K562 (cell line): ENCODE measurements around the gene APOL4. TPM values are rescaled to one million over a fixed set of nuclear protein-coding genes. Genes with fewer than 3 reads are reported as not detected.

Experiments
- CREBBP ChIP-seq: IDR thresholded peaks from one replicate; pipeline ENCODE4 v1.6.1; 2012; ENCODE audit warnings: low read depth, mild to moderate bottlenecking, control low read depth, inconsistent platforms, low read length
- CTBP1 ChIP-seq: fragments of 450-650 bp; IDR thresholded peaks from 2 replicates; pipeline ENCODE4 v1.6.1; 2016; ENCODE audit warnings: borderline replicate concordance
- JUN ChIP-seq, 2 experiments: sonication (generic) in 1 of 2; formaldehyde crosslinking in 1 of 2; IDR thresholded peaks; 2 replicates each; pipeline versions ENCODE4 v1.6.1 to v1.8.0; 2012 to 2022; ENCODE audit warnings: borderline replicate concordance in 2 of 2, mild to moderate bottlenecking in 2 of 2, improper control_type of control experiment in 1 of 2, low read depth in 1 of 2, low read length in 1 of 2, missing genetic modification reagents in 1 of 2
- KDM5B ChIP-seq: fragments of 200-600 bp; sonication (generic); IDR thresholded peaks from 2 replicates; pipeline ENCODE4 v1.6.1; 2012; ENCODE audit warnings: low read depth, mild to moderate bottlenecking, moderate library complexity, low read length, control low read depth, inconsistent platforms; ENCODE audit not compliant: insufficient replicate concordance
- MED1 ChIP-seq: sonication (generic); formaldehyde crosslinking; IDR thresholded peaks from 2 replicates; pipeline ENCODE4 v1.8.1; 2023; ENCODE audit warnings: missing genetic modification reagents, borderline replicate concordance
- MEF2A ChIP-seq: IDR thresholded peaks from 2 replicates; pipeline ENCODE4 v1.6.1; 2011; ENCODE audit warnings: low read depth, mild to moderate bottlenecking, low read length, moderate library complexity; ENCODE audit not compliant: control insufficient read depth
- MTA2 ChIP-seq: fragments of 450-650 bp; IDR thresholded peaks from 2 replicates; pipeline ENCODE4 v1.6.1; 2016; ENCODE audit warnings: low read depth
- NCOA6 ChIP-seq: fragments of 450-650 bp; IDR thresholded peaks from 2 replicates; pipeline ENCODE4 v1.6.1; 2017; ENCODE audit warnings: mild to moderate bottlenecking
- RBBP5 ChIP-seq: fragments of 200-600 bp; sonication (generic); IDR thresholded peaks from 2 replicates; pipeline ENCODE4 v1.6.1; 2012; ENCODE audit warnings: borderline replicate concordance, mild to moderate bottlenecking, low read length, control low read depth, inconsistent platforms; ENCODE audit not compliant: insufficient read depth, poor library complexity, severe bottlenecking
- SP1 ChIP-seq: sonication (generic); formaldehyde crosslinking; IDR thresholded peaks from 2 replicates; pipeline ENCODE4 v1.8.1; 2022; ENCODE audit warnings: mild to moderate bottlenecking, missing genetic modification reagents
- SRF ChIP-seq, 2 experiments: fragments of 250-450, 450-650 bp in 1 of 2; sonication (Bioruptor Pico) in 1 of 2; sonication (generic) in 1 of 2; formaldehyde crosslinking; IDR thresholded peaks; 2 replicates each; pipeline versions ENCODE4 v1.5.0 to v1.5.1; 2020 to 2022; ENCODE audit warnings: mild to moderate bottlenecking in 1 of 2, missing genetic modification reagents in 1 of 2
- TBL1XR1 ChIP-seq, 2 experiments: IDR thresholded peaks; 2 replicates each; pipeline ENCODE4 v1.6.1; 2012; ENCODE audit warnings: improper control_type of control experiment in 2 of 2, low read length in 2 of 2, mild to moderate bottlenecking in 1 of 2
- XRCC4 ChIP-seq: IDR thresholded peaks from one replicate; pipeline ENCODE4 v1.6.1; 2011; ENCODE audit not compliant: insufficient read depth, insufficient read length; ENCODE audit errors: extremely low read depth
- XRCC5 ChIP-seq: fragments of 200-400 bp; formaldehyde crosslinking; IDR thresholded peaks from 2 replicates; pipeline ENCODE4 v1.6.1; 2017; ENCODE audit warnings: low read depth, mild to moderate bottlenecking, low read length
- ZKSCAN8 ChIP-seq: fragments of 200-800 bp; sonication (Bioruptor generic); IDR thresholded peaks from 2 replicates; pipeline ENCODE4 v1.6.1; 2016; ENCODE audit warnings: missing genetic modification characterization, missing compliant biosample characterization
- ZNF174 ChIP-seq: fragments of 250-450 bp; sonication (Bioruptor Pico); IDR thresholded peaks from 2 replicates; pipeline ENCODE4 v1.4.0; 2020; ENCODE audit warnings: mild to moderate bottlenecking
- ZNF584 ChIP-seq: fragments of 200-800 bp; sonication (Bioruptor generic); IDR thresholded peaks from 2 replicates; pipeline ENCODE4 v1.6.1; 2016; ENCODE audit warnings: low read depth, mild to moderate bottlenecking, missing genetic modification characterization, missing compliant biosample characterization
- polyA plus RNA-seq, 8 experiments: library from polyadenylated mRNA; depleted of rRNA in 4 of 8; stranded (reverse) in 5 of 8; unstranded in 3 of 8; fragments of >200 nt; fragmentation: Nextera tagmentation in 2 of 8; fragmentation: Illumina TruSeq in 1 of 8; extraction: Ambion mirVana in 2 of 8; extraction: Trizol in 1 of 8; gene quantifications; 2 replicates each; pipeline versions ENCODE4 v1.2.1 to v1.2.3, GENCODE V29; 2011 to 2014; ENCODE audit warnings: inconsistent platforms in 1 of 8, missing spikeins in 1 of 8
- total RNA-seq, 7 experiments: library from RNA; depleted of rRNA in 6 of 7; stranded (reverse); fragments of >200 nt in 6 of 7; fragmentation: Illumina TruSeq in 2 of 7; extraction: Trizol in 2 of 7; gene quantifications; 2 replicates each; pipeline versions ENCODE4 v1.2.1 to v1.2.3, GENCODE V29; 2011 to 2021; ENCODE audit warnings: low replicate concordance in 1 of 7
- TF ChIP-seq, protein P1 (sequence below): fragments of 450-650 bp; formaldehyde crosslinking; IDR thresholded peaks from 2 replicates; pipeline ENCODE4 v1.4.0; 2020; ENCODE audit warnings: mild to moderate bottlenecking, mixed read lengths
- TF ChIP-seq, protein P2 (sequence below): sonication (generic); formaldehyde crosslinking; IDR thresholded peaks from 2 replicates; pipeline ENCODE4 v1.8.0; 2022; ENCODE audit warnings: missing genetic modification reagents, mild to moderate bottlenecking, borderline replicate concordance
- TF ChIP-seq, protein P3 (sequence below): sonication (generic); formaldehyde crosslinking; IDR thresholded peaks from 2 replicates; pipeline ENCODE4 v1.8.0; 2022; ENCODE audit warnings: mild to moderate bottlenecking, missing genetic modification reagents

Gene APOL4
- total and polyA plus RNA-seq, 9 of the 15 experiments (the other 6 are each of a cell fraction or from before 2014, with no cell fraction given), result 6.5 to 15.0 (median 9.8) TPM

DNA sequence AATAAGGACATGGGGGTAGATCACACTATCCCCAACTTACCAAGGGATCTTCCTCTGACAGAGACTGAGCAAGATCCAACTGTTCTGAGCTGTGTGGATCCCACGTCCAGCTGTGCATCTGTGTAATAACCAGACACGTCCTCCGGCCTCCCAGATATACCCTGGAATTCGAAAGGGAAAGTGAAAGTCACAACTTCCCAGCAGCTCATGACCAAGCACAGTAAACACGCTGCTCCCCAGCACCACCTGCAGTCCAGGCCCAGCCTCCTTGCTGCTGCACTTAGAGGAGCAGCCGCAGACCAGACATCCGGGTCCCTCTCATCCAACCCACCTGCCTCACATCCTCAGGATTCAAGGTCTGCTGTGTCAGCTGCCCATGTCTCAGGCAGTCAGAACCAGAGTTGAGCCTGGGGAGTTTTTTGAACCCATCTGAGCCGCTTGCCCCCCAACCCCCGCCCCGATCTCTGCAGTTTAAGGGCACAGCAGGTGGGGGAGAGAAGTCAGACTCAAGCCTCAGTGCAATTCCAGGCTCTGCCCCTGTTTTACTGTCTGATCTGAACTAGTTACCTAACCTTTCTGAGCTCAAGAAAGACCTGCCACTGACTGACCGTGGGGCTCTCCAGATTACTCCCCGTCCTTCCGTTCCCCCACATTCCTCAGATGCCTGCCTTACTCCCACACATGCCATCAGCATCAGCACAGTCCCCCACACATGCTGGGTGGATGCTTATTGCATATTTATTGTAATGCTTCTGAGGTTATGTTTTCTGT lies 38.0 kb upstream of the APOL4 start, which contains the start of gene APOL2 (continued):
- TF ChIP-seq, protein P1, sequence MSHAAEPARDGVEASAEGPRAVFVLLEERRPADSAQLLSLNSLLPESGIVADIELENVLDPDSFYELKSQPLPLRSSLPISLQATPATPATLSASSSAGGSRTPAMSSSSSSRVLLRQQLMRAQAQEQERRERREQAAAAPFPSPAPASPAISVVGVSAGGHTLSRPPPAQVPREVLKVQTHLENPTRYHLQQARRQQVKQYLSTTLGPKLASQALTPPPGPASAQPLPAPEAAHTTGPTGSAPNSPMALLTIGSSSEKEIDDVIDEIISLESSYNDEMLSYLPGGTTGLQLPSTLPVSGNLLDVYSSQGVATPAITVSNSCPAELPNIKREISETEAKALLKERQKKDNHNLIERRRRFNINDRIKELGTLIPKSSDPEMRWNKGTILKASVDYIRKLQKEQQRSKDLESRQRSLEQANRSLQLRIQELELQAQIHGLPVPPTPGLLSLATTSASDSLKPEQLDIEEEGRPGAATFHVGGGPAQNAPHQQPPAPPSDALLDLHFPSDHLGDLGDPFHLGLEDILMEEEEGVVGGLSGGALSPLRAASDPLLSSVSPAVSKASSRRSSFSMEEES (CRISPR knock-in tag), result no peak
- TF ChIP-seq MED1 (CRISPR knock-in tag) (no peak), ZNF584 (CRISPR knock-in tag) (no peak), JUN (IDR thresholded peaks at IDR 0.05; ENCODE audit: borderline replicate concordance, low read depth, low read length) (0 out of 2 replicates have a peak, but pooled peaks have one; percentile 20), JUN (CRISPR knock-in tag; IDR thresholded peaks at IDR 0.05; ENCODE audit: borderline replicate concordance) (no peak), ZKSCAN8 (CRISPR knock-in tag) (no peak), CREBBP (no peak), NCOA6 (no peak), CTBP1 (peak; percentile 57; the same call in 1 of the 2 replicates), XRCC4 (no peak), MEF2A (no peak), SRF (CRISPR knock-in tag; IDR thresholded peaks at IDR 0.05) (0 out of 4 replicates have a peak, but pooled peaks of 1 of the 2 experiments have one; percentile 24), RBBP5 (no peak), KDM5B (peak; percentile 20), ZNF174 (CRISPR knock-in tag) (no peak), SP1 (CRISPR knock-in tag) (peak; percentile 53; the same call in 1 of the 2 replicates), TBL1XR1 (IDR thresholded peaks at IDR 0.05; ENCODE audit: low read length in 2 of 2) (peak in 1 of 2 experiments; percentile 67; a peak in 2 of 4 replicates), XRCC5 (peak; percentile 58; the same call in 1 of the 2 replicates), MTA2 (no peak)
- TF ChIP-seq, protein P2, sequence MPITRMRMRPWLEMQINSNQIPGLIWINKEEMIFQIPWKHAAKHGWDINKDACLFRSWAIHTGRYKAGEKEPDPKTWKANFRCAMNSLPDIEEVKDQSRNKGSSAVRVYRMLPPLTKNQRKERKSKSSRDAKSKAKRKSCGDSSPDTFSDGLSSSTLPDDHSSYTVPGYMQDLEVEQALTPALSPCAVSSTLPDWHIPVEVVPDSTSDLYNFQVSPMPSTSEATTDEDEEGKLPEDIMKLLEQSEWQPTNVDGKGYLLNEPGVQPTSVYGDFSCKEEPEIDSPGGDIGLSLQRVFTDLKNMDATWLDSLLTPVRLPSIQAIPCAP (CRISPR knock-in tag), result 0 out of 2 replicates have a peak, but pooled peaks have one; percentile 49
- TF ChIP-seq, protein P3, sequence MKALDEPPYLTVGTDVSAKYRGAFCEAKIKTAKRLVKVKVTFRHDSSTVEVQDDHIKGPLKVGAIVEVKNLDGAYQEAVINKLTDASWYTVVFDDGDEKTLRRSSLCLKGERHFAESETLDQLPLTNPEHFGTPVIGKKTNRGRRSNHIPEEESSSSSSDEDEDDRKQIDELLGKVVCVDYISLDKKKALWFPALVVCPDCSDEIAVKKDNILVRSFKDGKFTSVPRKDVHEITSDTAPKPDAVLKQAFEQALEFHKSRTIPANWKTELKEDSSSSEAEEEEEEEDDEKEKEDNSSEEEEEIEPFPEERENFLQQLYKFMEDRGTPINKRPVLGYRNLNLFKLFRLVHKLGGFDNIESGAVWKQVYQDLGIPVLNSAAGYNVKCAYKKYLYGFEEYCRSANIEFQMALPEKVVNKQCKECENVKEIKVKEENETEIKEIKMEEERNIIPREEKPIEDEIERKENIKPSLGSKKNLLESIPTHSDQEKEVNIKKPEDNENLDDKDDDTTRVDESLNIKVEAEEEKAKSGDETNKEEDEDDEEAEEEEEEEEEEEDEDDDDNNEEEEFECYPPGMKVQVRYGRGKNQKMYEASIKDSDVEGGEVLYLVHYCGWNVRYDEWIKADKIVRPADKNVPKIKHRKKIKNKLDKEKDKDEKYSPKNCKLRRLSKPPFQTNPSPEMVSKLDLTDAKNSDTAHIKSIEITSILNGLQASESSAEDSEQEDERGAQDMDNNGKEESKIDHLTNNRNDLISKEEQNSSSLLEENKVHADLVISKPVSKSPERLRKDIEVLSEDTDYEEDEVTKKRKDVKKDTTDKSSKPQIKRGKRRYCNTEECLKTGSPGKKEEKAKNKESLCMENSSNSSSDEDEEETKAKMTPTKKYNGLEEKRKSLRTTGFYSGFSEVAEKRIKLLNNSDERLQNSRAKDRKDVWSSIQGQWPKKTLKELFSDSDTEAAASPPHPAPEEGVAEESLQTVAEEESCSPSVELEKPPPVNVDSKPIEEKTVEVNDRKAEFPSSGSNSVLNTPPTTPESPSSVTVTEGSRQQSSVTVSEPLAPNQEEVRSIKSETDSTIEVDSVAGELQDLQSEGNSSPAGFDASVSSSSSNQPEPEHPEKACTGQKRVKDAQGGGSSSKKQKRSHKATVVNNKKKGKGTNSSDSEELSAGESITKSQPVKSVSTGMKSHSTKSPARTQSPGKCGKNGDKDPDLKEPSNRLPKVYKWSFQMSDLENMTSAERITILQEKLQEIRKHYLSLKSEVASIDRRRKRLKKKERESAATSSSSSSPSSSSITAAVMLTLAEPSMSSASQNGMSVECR (CRISPR knock-in tag), result peak; percentile 88
